ENCODE data around the gene LUC7L3.

DNA sequence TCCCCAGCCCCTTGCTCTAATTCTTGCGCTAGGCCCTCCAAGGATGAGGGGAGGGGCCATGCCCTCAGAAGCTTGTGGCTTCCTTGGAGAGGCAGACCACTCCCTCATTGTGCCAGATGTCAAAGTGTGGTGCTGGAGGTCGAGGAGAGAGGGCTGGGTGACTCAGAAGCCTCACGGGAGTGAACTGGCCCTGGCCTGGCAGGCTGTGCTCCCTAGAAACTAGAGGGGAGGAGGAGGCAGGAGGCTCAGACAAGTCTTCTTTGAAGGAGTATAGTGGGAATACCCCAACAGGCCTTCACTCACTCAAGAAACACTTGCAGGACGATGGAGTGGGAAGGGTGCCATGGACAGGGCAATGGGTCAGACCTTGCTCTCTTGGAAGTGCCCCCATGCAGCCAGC, 30.2 kb upstream of the LUC7L3 start:
- no peak for TF ChIP-seq POLR2A (IDR thresholded peaks at IDR 0.05)
- no peak for TF ChIP-seq CTCF (IDR thresholded peaks at IDR 0.05)

Measured in vagina (tissue), 2 donors.